Omental fat pad (tissue), 4 donors: ENCODE results near the gene HOXC11. TPM values are rescaled to one million over a fixed set of nuclear protein-coding genes. Genes with fewer than 3 reads are reported as not detected.

Source experiments
- ATAC-seq: fragments of 150-250 bp; one replicate; pipeline ENCODE4 v1.9.1; 2016; ENCODE audit warnings: mild to moderate bottlenecking, moderate library complexity; ENCODE audit not compliant: low FRiP score
- DNase-seq: peaks from one replicate; pipeline ENCODE4 v3.0.0-alpha.2; 2019; ENCODE audit warnings: low spot score
- total RNA-seq, 4 donors: library from RNA; depleted of rRNA; stranded (reverse); fragments of >200 nt; gene quantifications; one replicate each; pipeline ENCODE4 v1.1.0, GENCODE V29; 2016
- TF ChIP-seq, protein P1 (sequence below), 3 donors: fragments of 450-650 bp; IDR thresholded peaks; one replicate each; pipeline ENCODE4 v1.5.1; 2016 to 2017; ENCODE audit warnings: antibody characterized with exemption in 3 of 3, mild to moderate bottlenecking in 3 of 3, moderate library complexity in 2 of 3

Gene HOXC11
- total RNA-seq, 4 donors from 2014 or later: not detected

DNA sequence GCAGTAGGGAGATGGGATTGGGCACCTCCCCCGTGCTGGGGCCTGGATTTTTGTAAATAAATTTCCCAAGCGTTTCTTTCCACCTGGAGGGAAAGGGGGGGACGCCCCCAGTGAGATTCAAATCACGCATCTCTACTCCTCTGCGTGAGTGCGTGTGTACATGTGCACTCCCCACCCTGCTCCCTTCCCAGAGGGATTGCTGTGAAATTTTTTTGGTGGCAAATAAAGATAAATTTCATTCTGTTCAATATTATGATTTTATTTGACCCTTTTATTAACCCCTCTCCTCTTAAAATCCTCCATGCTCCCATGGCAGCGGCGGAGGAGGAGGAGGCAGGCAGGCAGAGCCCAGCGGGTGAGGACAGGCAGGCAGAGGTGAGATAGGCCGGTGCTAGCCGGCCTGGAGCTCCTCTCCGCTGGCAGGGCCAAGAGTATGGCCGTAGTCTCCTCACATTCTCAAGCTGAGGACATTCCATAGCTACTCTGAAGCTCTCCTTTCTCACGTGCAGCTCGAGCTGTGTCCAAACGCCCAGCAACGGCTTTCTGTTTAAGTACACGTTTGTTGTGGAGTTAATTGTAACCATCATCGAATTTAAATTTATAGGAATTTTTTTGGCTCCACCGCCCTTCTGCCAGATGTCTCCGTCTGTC, 3.4 kb downstream of the HOXC11 start:
- TF ChIP-seq, protein P1, sequence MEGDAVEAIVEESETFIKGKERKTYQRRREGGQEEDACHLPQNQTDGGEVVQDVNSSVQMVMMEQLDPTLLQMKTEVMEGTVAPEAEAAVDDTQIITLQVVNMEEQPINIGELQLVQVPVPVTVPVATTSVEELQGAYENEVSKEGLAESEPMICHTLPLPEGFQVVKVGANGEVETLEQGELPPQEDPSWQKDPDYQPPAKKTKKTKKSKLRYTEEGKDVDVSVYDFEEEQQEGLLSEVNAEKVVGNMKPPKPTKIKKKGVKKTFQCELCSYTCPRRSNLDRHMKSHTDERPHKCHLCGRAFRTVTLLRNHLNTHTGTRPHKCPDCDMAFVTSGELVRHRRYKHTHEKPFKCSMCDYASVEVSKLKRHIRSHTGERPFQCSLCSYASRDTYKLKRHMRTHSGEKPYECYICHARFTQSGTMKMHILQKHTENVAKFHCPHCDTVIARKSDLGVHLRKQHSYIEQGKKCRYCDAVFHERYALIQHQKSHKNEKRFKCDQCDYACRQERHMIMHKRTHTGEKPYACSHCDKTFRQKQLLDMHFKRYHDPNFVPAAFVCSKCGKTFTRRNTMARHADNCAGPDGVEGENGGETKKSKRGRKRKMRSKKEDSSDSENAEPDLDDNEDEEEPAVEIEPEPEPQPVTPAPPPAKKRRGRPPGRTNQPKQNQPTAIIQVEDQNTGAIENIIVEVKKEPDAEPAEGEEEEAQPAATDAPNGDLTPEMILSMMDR (IDR thresholded peaks at IDR 0.05): no peak
- ATAC-seq (no peak), DNase-seq (no peak)

GRCh38 chr12:53976823-53977595, 4.1 kb downstream of the HOXC11 start:
- no peak for DNase-seq
- no peak for ATAC-seq
- TF ChIP-seq, protein P1 (IDR thresholded peaks at IDR 0.05): no peak

DNA sequence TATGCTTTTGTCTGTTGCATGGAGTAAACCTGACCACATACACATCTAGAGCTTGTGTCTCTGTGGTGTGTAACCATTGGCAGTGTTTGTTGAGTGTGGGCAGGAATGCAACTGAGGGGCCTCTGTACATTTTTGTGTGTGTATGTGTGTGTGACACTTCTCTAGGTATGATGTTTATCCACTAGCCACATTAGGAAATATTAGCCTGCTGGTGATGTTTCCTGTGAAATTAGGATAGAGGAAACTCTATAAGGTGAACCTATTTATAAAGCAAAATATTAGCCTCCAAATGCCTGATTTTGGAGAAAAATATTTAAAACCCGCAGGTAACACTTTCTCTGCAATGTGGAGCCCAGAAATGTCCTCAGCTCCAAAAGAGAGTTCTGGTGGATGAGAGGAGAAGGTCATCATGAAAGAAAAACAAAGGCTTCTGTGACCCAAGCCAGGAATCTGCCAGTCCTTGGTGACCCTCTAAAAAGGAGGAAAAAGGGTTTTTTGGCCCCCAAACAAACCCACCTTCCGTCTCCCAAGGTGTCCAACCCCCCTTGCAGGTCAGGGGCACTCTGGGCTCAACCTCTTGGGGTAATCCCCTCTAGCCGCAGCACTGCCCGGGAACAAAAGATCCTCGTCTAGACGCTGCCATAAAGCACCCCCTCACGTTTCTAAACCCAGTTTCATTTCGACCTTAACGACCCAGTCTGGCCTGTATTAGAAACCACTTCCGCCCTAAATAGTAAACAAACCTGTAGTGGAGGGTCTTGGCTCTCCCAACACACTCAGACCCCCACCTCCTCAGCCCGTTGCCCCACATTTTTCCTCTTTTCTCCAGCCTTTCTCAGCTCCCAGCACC, 4.9 kb downstream of the HOXC11 start:
- TF ChIP-seq, protein P1 (IDR thresholded peaks at IDR 0.05): no peak
- DNase-seq (no peak), ATAC-seq (no peak)

GRCh38 chr12:53978477-53979356, 5.8 kb downstream of the HOXC11 start:
- DNase-seq (no peak), ATAC-seq (no peak)
- TF ChIP-seq, protein P1 (IDR thresholded peaks at IDR 0.05): no peak

DNA sequence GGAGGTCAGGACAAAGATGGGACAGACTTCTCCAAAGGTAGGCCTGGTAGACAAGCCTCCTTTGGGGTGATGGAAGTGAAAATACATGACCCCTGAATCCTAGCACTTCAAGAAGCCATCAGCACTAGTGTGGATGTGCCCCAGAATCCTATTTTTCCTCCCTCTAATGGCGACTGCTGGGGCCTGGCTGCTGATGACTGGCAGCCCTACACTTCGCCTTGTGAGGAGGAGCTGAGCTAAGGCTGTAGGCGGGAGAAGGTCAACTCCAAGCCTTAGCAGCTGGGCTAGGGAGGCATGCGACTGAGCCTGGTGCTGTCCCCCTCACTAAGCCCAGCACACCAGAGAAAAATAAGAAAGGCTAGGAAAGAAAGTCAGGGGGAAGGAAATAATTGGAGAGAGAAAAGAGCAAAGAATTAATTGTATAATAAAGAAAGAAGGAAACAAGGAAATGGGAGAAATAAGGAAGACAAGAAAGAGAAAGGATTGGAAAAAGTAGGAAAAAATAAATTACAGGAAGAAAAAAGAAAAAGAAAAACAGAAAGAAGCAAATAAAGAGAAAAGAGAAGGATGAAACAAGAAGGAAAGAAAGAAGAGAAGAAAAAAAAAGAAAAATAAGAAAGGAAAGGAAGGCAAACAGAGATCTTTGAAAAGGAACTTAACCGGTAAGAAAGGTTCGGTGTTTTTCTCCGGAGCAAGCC, 7.3 kb downstream of the HOXC11 start:
- TF ChIP-seq, protein P1 (IDR thresholded peaks at IDR 0.05): no peak
- no peak for ATAC-seq
- no peak for DNase-seq
